Common myeloid progenitor, CD34-positive (primary cell): Measurements from ENCODE around the gene KCNIP4.

Experiments used
- CTCF ChIA-PET: fragments of 350-600 bp; sonication (Branson Sonifier 250); formaldehyde crosslinking; loops from one replicate; lab custom pipeline; 2021; ENCODE audit warnings: antibody characterized with exemption; lab: Charles Lee
- POLR2A ChIA-PET: fragments of 350-600 bp; sonication (Branson Sonifier 250); formaldehyde crosslinking; loops from one replicate; lab custom pipeline; 2021; ENCODE audit warnings: antibody characterized with exemption; lab: Charles Lee
- DNase-seq, 3 donors: peaks; one replicate each; pipeline versions ENCODE4 v3.0.0 to v3.0.0-alpha.2; 2013
- H3K27ac ChIP-seq, 2 experiments: 1 replicate in 1 of 2; 2 replicates in 1 of 2; pipeline ENCODE4 v1.7.0; 2013; ENCODE audit warnings: inconsistent platforms in 2 of 2, low read length in 2 of 2, mild to moderate bottlenecking in 2 of 2, low read depth in 1 of 2, moderate library complexity in 1 of 2; ENCODE audit not compliant: severe bottlenecking in 2 of 2, insufficient read depth in 1 of 2, poor library complexity in 1 of 2
- H3K27me3 ChIP-seq, 5 experiments: replicated peaks in 2 of 5; 1 replicate in 3 of 5; 2 replicates in 2 of 5; pipeline versions ENCODE4 v1.6.1 to v1.7.0; 2013; ENCODE audit warnings: low read length in 4 of 5, mild to moderate bottlenecking in 2 of 5, moderate library complexity in 2 of 5, inconsistent platforms in 1 of 5; ENCODE audit not compliant: insufficient read depth in 5 of 5, control insufficient read depth in 4 of 5
- H3K36me3 ChIP-seq, 4 experiments: 1 replicate in 2 of 4; 2 replicates in 2 of 4; pipeline versions ENCODE4 v1.6.1 to v1.7.0; 2013; ENCODE audit warnings: low read length in 3 of 4, control low read depth in 1 of 4, mild to moderate bottlenecking in 1 of 4; ENCODE audit not compliant: control insufficient read depth in 4 of 4, insufficient read depth in 4 of 4
- H3K4me1 ChIP-seq, 4 experiments: 1 replicate in 3 of 4; 2 replicates in 1 of 4; pipeline versions ENCODE4 v1.6.1 to v1.7.1; 2013; ENCODE audit warnings: low read length in 3 of 4, mild to moderate bottlenecking in 3 of 4, control low read depth in 1 of 4, inconsistent platforms in 1 of 4, moderate library complexity in 1 of 4; ENCODE audit not compliant: control insufficient read depth in 4 of 4, insufficient read depth in 4 of 4; ENCODE audit errors: control extremely low read depth in 1 of 4
- H3K4me3 ChIP-seq, 7 experiments: 1 replicate in 4 of 7; 2 replicates in 3 of 7; pipeline versions ENCODE4 v1.5.1 to v1.7.0; 2013; ENCODE audit warnings: mild to moderate bottlenecking in 7 of 7, low read length in 6 of 7, moderate library complexity in 6 of 7, inconsistent platforms in 2 of 7, low read depth in 2 of 7, control low read depth in 1 of 7; ENCODE audit not compliant: insufficient read depth in 4 of 7, control insufficient read depth in 1 of 7; ENCODE audit errors: extremely low read depth in 1 of 7
- H3K9me3 ChIP-seq, 5 experiments: 1 replicate in 4 of 5; 2 replicates in 1 of 5; pipeline versions ENCODE4 v1.6.1 to v1.7.1; 2013; ENCODE audit warnings: low read length in 4 of 5, mild to moderate bottlenecking in 2 of 5, inconsistent platforms in 1 of 5, low read depth in 1 of 5, moderate library complexity in 1 of 5; ENCODE audit not compliant: control insufficient read depth in 4 of 5, insufficient read depth in 2 of 5; ENCODE audit errors: control extremely low read depth in 1 of 5
- WGBS: methylation state at CpG from one replicate; pipeline ENCODE4 v1.1.5; 2013; ENCODE audit not compliant: insufficient coverage; 5-methylcytosine and 5-hydroxymethylcytosine counted together

KCNIP4 gene

DNA sequence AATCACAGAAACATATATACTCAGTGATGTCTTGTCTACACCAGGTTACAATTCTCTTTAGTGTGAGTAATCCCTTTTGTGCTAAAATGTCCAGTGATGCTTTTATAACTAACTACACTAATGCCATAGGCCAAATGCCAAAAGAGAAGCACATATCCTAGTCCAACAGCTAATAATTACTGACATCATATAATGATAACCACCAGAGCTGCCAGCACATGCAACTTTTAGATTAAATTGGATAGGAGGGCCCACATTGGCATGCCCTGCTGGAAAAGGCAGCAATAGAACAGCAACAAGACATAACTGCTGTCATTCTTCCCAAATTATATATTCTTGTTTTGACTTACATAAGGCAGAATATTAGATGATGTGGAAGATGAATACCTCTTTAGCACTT, 238.8 kb downstream of the KCNIP4 start:
- no peak for DNase-seq
- ChIA-PET CTCF (no interaction called here), POLR2A (no interaction called here)
- Histone ChIP-seq H3K4me1 (no peaks in the 10 kb centered on the region), H3K27ac (no peak overlapping the region), H3K9me3 (no peaks in the 10 kb centered on the region), H3K36me3 (no peaks in the 10 kb centered on the region), H3K4me3 (no peak overlapping the region), H3K27me3 (no peaks in the 10 kb centered on the region)

DNA sequence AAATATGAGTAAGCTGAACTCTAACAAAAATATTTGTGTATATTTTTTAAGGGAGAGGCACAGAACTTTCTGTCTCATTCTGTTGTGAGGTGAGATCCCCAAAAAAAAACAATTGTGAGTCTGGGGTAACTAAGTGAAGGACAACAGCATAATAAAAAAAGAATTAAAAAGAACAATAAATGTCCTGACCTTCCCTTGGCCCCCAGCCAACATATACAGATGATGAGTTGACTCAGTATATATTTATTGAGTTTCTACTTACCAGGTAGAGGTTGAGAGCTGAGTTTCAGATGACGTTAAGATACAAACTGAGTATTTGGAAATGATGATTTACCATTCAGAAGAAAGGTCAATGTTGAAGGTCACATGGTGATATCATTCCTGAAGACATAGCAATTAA, 239.5 kb downstream of the KCNIP4 start:
- ChIA-PET POLR2A (no interaction called here), CTCF (no interaction called here)
- DNase-seq = no peak
- Histone ChIP-seq H3K4me3 (no peak overlapping the region), H3K9me3 (no peaks in the 10 kb centered on the region), H3K27me3 (no peaks in the 10 kb centered on the region), H3K27ac (no peak overlapping the region), H3K4me1 (no peaks in the 10 kb centered on the region), H3K36me3 (no peaks in the 10 kb centered on the region)
- WGBS = no CpG with 5 or more reads among the region's 1 CpG

DNA sequence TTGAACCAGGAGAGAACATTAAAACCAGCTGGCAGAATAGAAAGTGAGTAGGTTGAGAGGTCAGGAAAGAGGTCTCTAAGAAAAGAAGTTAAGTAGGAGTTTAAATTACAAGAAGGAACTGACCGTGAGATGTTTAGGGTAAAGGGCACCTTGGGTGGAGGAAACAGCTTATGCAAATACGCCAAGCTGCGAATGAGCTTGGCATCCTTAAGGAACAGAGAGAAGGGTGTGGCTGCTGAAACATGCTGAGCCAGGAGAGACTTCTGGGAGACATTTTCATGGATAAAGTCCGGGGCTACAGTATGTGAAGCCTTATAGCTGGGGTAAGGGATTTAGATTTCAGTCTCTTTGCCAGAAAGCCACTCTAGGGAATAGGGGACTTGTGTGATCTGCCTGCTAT, 249.1 kb downstream of the KCNIP4 start:
- ChIA-PET CTCF (no interaction called here), POLR2A (no interaction called here)
- Histone ChIP-seq H3K9me3 (peaks cover 0 to 2% (median 0%) of the 10 kb centered on the region in 5 experiments), H3K27me3 (peaks cover 0 to 8% (median 3%) of the 10 kb centered on the region in 5 experiments), H3K27ac (no peak overlapping the region), H3K4me1 (no peaks in the 10 kb centered on the region), H3K4me3 (no peak overlapping the region), H3K36me3 (no peaks in the 10 kb centered on the region)
- WGBS = 49% methylated on average over 4 of the region's 4 CpGs
- DNase-seq = no peak

DNA sequence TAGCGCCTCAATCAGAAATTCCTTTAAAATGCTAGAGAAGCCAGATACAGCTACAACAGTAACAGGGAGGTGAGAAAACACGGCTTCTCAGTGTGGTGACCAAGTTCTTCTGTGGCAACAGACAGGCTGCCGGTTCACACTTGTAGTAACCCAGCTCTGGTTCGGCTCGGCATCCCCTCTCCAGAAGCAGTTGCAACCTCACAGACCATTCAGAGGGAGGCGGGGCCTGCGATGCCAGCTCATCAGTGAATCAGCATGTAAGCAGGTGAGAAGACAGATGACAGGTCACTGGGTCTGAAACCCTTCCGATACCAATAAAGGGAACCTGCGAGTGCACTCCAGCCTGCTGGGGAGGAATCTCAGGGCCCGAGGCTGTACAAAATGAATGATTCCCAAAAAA, 251.0 kb downstream of the KCNIP4 start:
- no peaks in the 10 kb centered on the region for H3K4me1 ChIP-seq
- ChIA-PET CTCF (no interaction called here), POLR2A (no interaction called here)
- no peak for DNase-seq
- WGBS = 20% methylated on average over 10 of the region's 10 CpGs
- peaks cover 0 to 8% (median 3%) of the 10 kb centered on the region in 5 experiments for H3K27me3 ChIP-seq
- no peak overlapping the region for H3K27ac ChIP-seq
- H3K4me3 ChIP-seq = no peak overlapping the region
- no peaks in the 10 kb centered on the region for H3K36me3 ChIP-seq
- H3K9me3 ChIP-seq = peaks cover 0 to 2% (median 0%) of the 10 kb centered on the region in 5 experiments

DNA sequence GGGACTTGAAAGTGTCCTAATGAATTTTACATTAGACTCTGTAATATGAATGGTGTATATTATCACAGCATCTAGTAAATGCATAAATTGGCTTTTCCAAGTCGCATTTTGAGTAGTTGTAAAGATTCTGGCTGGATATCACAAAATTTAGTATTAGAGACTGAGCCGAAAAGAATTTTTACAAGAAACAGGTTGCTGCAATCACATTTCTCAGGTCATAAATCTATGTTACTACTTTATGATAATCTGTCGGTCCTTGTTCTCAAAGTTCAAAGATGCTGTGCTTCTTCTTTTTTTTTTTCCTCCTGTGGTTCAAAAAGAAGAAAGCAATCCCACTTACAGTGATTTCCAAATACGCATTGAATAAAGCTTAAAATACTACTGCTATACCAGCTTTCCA, 253.4 kb downstream of the KCNIP4 start:
- no peak overlapping the region for H3K4me3 ChIP-seq
- peaks cover 0 to 8% (median 3%) of the 10 kb centered on the region in 5 experiments for H3K27me3 ChIP-seq
- POLR2A ChIA-PET = no interaction called here
- peaks cover 0 to 2% (median 0%) of the 10 kb centered on the region in 5 experiments for H3K9me3 ChIP-seq
- H3K36me3 ChIP-seq = no peaks in the 10 kb centered on the region
- 86% methylated on average over 3 of the region's 4 CpGs for WGBS
- no peak for DNase-seq
- no peak overlapping the region for H3K27ac ChIP-seq
- no peaks in the 10 kb centered on the region for H3K4me1 ChIP-seq
- CTCF ChIA-PET = no interaction called here

DNA sequence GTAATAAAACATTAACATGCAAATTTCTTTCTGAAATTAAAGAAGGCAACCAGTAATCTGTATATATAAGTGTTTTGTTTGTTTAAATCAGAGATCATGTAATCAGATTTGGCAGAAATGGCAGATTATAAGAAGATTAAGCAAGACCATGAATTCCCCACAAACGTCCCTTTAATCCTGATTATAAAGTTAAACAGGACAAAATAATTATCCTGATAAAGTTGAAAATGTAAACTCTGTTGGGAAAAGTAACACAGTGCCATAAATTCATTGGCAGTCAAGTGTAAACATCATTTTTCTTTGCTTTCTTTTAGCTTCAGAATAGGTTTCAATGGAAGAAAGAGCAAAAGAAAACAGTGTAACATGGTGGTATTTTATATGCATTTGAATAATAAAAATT, 256.3 kb downstream of the KCNIP4 start:
- no peaks in the 10 kb centered on the region for H3K36me3 ChIP-seq
- CTCF ChIA-PET = no interaction called here
- WGBS = no CpG with 5 or more reads among the region's 1 CpG
- no peak overlapping the region for H3K4me3 ChIP-seq
- peaks cover 0 to 2% (median 0%) of the 10 kb centered on the region in 5 experiments for H3K27me3 ChIP-seq
- H3K4me1 ChIP-seq = no peaks in the 10 kb centered on the region
- H3K9me3 ChIP-seq = peaks cover 0 to 2% (median 0%) of the 10 kb centered on the region in 5 experiments
- no peak overlapping the region for H3K27ac ChIP-seq
- DNase-seq = no peak
- POLR2A ChIA-PET = no interaction called here

DNA sequence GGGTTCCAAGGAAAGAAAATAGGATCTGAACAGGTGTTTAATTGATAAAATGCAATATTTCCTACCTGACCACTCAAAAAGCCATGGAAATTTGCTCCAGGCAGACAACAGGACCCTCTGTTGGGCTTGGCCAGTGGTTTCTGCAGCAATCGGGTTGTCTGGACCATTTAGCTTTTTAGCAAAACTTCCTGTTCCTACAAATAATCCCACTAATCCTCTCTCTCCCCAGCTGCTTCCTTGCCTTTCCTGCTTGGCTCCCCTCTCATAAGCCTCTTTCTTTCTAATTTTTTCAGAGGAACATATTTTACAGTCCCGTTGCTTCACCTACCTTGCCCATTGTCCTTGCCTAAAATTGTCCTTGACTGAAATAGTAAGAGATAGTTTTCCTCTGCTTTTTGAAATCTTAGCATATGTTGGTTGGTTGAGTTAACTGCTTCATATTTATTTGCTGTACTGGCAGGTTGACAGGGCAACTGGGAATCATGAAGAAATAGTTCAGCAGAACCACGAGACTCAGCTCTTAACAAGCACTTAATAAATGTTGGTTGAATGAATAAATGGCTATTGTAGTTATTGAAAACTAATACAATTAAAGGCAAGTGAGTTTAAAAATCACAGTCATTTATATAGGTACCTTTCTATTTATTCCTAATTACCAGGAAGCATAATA, 259.8 kb downstream of the KCNIP4 start:
- no peak for DNase-seq
- H3K27me3 ChIP-seq = no peaks in the 10 kb centered on the region
- no peaks in the 10 kb centered on the region for H3K4me1 ChIP-seq
- H3K27ac ChIP-seq = no peak overlapping the region
- no peaks in the 10 kb centered on the region for H3K36me3 ChIP-seq
- H3K9me3 ChIP-seq = no peaks in the 10 kb centered on the region
- POLR2A ChIA-PET = no interaction called here
- WGBS = 39% methylated on average over 2 of the region's 3 CpGs
- CTCF ChIA-PET = no interaction called here
- no peak overlapping the region for H3K4me3 ChIP-seq
